Globus pallidus (tissue), 1 donor: Measurements from ENCODE around the gene SYF2.

Source experiments
- DNase-seq: peaks from one replicate; pipeline ENCODE4 v3.0.0-alpha.2; 2015; ENCODE audit warnings: low spot score

The SYF2 gene

DNA sequence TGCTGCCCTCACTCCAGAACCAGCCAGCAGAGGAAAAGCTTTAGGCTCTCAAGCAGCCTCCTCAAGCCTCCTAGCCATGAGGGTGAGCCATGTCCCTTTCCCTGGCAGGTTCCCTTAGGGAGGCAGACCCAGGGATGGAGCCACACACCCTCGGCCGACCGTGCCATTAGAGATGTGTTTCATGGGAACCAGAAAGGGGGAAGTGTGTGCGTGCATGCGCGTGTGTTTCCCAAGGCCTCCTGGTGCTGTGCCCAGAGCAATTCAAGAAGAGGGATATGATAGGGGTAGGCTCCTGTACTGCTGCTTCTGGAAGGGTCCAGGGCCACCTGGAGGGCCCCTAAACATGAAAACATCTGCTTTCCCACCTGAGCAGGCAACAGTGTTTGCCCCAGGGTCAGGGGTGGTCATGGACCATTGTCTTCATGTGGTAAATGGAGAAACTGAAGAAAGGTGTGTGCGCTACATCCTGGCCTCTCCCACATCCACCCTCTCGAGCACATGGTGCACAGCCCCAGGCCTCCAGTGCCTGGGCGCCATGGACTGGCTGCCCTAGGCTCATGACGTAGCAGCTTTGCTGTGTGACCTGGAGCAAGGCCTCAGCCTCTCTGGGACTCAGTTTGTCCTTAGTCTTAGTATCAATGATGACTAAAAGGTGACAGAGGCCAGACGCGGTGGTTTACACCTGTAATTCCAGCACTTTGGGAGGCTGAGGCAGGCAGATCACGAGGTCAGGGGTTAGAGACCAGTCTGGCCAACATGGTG is 48.1 kb downstream of the SYF2 start:
- DNase-seq, result no peak

DNA sequence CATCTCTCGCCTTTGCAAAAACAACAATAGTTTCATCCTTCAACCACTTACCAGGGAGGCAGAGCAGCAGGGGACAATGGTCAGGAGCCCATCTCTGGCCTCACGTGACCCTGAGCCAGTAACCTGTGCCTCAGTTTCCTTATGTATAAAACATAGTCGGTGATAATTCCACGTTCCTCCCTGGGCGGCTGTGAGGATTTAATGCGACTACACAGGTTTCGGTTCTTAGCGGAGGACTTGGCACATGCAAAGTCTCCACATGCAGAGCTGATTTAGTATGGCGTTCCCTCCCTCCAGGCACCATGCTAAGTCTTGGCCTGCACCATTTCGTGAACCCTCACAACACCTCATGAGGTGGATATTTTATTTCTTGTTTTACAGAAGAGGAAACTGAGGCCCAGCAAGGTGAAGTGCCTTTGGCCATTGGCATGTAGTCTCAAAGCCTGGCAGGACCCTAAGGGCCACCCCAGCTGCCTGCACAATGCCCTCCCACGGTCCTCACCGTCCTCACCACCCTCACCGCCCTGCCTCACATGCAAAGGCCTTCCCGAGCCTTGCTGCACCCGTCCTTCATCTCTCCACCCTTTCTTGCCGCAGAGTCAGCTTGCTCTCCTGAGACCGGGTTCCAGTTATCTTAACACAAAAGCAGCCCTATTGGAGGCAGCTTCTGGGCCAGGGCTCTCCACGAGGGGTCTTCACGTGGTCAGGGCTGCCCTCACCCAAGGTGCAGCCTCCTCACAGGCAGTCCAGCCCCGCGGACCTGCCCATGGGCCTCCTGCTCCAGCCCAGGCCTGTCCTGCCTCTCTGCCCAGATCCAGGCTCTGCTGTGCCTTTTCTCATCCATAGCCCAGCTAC is 48.9 kb downstream of the SYF2 start:
- no peak for DNase-seq

DNA sequence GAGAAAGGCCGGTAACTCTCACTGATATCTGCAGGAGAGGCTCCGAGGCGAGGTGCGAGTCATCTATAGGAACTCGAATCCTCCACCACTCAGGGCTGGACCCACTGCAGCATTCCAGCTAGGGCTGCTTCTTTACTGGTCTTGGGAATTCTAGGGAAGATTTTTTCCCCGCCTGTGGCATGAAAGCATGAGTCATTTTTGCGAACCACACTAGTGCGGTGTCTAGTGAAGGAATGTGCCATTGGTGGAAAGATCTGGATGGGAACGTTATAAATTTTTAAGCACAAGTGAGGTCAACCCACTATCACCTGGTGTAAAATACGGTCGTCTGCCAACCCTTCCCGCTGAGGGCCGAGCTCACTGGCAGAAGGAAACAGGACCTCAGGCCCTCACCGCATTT is 49.7 kb downstream of the SYF2 start:
- DNase-seq, result no peak

DNA sequence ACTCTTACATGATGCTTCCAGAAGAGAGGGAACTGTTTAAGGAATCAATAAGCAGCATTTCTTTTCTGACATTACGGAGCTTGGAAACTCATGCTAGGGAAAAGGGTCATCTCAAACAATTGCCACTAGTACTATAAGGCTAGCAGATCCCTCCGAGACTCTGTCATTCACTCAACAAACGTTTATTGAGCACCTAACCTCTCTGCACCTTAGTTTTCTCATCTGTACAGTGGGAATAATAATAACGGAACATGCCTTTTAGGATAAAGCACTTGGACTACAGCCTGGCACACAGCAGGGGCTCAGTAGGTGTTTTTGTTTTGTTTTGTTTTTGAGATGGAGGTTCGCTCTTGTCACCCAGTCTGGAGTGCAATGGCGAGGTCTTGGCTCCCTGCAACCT is 51.3 kb downstream of the SYF2 start:
- no peak for DNase-seq

DNA sequence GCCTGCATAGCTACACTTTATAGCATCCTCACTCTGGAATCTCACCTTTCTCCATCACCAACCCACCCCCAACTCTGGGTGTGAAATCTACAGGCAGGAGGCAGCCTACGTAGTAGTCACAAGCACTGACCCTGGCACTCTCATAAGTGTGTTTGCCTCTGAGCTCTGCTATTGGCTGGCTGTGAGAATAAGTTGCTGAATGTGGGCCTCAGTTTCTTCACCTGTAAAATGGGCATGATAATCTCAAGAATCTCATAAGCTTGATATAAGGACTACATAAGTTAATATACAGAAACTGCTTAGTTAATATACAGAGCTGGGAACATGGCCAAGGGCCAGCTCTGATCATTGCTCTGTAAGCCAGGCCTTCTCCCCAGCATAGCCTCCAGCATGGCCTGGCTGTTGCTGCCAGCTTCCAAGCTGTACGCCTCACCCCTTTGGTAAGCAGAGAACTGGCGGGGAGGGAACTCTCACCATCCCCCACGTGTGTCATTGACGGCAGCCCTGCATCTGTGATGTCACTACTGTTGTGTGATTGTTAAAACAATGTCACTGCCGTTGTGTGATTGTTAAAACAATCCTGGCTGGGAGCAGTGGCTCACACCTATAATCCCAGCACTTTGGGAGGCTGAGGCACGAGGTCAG is 53.3 kb downstream of the SYF2 start:
- DNase-seq, result no peak

DNA sequence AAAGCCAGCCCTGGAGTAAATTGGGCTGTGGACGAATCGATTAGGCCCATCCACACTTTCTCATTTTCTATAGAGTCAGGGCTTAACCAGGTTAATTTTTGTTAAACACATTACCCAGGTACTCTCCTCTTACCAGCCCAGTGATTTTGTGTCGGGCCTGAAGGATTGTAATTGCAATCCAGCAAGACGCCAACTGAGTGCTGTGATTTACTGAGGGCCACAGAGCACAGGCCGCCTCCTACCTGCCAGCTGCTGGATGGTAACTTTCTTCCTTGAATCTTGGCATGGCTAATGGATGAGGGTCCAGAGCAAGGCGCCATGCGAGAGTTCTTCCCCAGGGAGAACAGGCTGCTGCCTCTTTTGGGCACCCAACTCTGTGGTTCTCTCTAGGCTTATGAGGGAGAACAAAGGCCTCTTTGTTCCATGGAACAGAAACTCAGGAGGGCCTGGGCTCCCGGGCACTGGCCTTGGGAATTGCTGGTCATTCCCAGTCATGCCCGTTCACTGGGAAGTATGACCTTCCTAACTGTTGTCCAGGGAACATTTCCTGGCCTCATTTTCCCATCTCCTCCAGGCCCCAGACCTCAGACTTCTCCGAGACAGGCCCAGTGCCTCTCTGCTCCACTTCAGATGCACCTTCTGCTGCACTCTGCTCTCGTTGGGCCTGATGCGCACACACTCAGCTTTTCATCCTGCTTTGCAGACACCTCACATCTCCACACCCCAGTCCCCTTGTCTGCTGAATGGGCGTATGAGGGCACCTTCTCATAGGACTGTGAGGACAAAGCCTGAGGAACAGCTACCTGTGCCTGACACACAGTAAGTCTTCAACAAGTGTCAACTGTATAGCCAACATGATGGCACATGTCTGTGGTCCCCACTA is 57.3 kb downstream of the SYF2 start:
- peak; percentile 83 for DNase-seq

DNA sequence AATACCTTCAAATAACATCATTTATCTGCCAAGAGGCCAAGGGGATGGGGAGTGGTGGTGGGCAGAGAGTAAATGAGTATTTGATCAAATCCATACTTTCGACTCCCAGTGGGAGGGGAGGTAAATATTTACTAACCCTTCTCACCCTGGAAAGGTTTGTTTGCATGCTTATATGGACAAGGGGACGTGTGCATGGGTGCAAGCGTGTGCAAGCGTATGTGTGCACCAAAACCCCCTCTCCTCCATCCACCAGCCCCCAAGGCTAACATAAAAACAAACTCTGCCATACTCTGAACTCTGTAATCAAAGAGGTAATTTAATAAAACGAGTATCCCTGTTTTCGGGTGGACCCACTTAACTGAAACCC is 58.0 kb downstream of the SYF2 start:
- no peak for DNase-seq

DNA sequence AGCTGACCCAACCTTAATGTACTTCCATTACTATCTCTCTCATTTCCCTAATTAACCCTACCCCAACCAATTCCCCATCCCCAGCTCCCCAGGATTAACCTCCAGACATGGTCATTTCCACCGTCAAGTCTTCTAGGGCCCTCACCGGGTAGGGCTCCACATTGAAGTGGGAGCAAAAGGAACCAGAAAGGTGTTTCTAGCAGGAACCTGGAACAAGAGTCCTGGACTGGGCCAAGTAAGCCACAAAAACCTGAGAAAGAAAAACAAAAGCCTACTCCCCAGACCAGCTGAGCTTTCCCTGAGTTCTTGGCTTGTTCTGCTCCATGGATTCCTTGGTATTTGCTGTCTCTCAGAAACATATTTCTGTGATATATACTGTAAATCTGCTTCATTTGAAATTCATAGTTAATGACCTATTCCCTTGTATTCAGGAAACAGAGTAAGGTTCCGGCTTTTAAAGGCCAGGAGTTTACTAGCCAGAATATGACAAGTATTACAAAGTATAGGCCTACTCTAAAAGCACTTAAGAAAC is 58.4 kb downstream of the SYF2 start:
- DNase-seq, result no peak
